GM18511 (cell line): ENCODE results near the gene FBLIM1.
"Not testable (repeated sequence)": the region's sequence is repeated elsewhere in the genome, so short reads cannot be mapped to it uniquely, and the experiment has no call there.

ENCODE experiments used
- ATAC-seq: cut with Tn5 transposase; IDR thresholded peaks from one replicate; pipeline ENCODE4 v1.9.1; 2021; ENCODE audit warnings: mild to moderate bottlenecking, moderate library complexity; ENCODE audit not compliant: unreplicated experiment

FBLIM1 gene

DNA sequence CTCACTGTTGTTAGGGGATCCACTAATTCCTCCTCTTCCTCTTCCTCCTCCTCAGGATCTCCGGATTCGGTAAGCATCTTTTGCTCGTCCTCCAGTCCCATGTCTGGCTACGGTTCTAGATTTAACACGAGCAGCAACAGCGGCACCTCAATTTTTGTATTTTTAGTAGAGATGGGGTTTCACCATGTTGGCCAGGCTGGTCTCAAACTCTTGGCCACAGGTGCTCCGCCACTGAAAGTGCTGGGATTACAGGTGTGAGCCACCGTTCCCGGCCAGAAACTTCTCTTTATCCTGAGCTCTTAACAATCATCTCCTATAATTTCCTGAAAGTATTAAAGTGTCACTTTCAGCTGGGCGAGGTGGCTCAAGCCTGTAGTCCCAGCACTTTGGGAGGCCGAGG, 49.0 kb downstream of the FBLIM1 start, which contains the start of gene UQCRHL:
Gene UQCRHL (minus strand): TSS at position 101 of the 400 bp plus-strand sequence. CDS start 0 bp downstream, at position 101.
- ATAC-seq = not testable (repeated sequence)

DNA sequence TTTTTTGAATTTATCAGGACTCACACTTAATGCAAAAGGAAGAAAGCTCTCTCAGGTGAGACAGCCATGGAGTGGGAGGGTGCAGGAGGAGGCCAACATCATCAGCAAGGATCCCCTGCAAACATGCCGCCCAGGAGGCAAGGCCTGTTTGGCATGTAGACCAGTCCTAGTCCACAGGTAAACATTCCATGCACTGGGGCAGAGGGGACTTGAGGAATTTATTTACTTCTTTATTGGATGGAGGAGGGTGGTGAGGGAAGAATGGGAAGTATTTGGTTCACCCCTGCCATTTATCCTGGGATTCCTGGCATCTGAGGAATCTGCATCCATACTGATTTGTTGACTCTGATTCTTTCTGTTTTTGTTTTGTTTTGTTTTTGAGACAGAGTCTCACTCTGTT, 50.4 kb downstream of the FBLIM1 start:
- no peak for ATAC-seq

DNA sequence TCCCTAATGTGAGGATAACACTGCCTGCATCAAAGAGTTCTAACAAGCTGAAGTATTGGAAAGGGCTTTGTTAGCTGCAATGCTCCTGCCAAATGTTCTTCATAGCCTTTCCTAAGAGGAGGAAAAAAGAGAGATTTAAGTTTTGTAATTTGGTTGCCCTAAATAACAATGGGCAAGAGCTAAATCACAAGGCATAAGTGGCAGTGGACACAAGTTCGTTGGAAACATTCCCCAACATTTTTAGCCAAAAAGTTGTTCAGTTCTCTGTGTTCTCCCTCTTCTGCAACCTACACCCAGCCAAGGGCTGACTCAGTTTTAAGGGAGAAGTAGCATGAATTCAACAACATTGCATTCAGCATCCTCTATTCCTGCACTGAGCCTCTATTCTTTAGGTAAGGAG, 51.5 kb downstream of the FBLIM1 start:
- ATAC-seq = no peak

DNA sequence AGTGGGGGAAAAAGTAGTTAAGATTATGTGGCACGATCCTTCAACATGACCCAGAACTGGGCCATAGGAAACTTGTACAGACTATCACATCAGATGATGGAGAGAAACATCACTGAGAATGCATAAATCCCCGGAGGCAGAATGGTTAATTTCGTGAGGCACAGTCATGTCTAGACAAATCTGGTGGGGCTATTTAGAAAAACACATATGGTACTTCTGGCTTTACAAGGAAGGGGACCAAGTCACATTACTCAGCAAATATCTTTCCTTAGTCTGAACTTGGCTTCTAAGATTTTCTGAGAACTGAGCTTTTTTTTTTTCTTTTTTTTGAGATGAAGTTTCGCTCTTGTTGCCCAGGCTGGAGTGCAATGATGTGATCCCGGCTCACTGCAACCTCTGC, 58.1 kb downstream of the FBLIM1 start:
- no peak for ATAC-seq

DNA sequence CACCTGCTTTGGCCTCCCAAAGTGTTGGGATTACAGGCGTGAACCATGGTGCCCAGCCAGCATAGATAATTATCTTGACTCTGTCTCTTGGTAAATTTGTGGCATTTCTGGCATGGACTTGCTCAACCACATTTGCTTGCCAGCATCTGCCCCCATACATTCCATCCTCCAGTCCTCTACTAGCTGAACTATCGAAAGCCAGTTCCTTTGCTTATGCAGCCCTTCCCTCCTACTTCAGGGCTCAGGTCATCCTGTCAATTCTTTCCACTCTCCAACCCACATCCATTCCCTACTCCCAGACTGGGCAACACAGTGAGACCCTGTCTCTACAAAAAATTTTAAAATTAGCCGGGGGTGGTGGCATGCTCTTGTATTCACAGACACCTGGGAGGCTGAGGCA, 61.9 kb downstream of the FBLIM1 start:
- no peak for ATAC-seq

DNA sequence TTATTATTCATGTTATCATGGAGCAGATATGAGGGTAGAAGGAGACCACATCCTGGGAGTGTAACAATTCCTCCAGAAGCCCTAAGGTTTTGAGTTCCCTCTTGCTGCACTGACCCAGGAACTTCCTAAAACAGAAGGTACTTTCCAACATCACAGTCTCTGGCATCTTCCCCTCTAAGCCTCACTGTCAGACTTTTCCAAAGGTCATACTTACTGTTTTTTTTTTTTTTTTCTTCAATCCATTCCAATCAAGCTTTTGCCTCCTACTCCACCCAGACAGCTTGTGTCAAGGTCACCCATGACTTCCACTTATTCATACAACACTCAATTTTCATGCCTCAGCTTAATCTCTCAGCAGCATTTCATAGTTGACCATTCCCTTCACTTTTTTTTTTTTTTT, 67.2 kb downstream of the FBLIM1 start:
- no peak for ATAC-seq

DNA sequence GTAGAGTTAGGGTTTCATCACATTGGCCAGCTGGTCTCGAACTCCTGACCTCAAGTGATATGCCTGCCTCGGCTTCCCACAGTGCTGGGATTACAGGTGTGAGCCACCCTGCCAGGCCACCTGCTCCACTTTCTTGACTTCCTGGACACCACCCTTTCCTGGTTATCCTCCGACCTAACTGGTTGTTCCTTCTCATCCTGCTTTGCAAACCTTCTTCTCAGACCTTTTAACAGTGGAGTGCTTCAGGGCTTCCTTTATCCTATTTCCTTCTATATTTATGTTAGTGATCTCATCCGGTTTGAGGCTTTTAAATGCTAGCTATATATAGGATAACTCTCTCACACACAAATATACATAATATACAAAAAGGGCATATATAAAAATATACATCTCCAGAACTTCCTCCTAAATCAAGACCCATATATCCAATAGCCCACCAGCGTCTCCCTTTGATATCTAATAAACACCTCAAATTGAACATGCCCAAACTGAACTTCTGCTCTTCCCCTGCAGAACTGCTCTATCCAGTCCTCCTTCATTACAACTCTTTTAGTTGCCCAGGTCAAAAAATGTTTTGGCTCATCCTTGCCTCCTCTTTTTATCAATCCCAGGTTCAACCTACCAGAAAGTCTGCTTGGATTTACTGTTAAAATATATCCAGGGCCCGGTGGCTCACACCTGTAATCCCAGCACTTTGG, 68.4 kb downstream of the FBLIM1 start:
- no peak for ATAC-seq

DNA sequence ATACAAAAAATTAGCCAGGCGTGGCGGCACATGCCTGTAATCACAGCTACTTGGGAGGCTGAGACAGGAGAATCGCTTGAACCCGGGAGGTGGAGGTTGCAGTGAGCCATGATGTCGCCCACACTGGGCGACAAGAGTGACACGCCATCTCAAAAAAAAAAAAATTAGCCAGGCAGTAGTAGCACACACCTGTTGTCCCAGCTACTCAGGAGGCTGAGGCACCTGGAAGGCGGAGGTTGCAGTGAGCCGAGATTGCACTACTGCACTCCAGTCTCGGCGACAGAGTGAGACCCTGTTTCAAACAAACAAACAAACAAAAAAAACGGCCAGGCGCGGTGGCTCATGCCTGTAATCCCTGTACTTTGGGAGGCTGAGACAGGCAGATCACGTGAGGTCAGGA, 69.0 kb downstream of the FBLIM1 start:
- not testable (repeated sequence) for ATAC-seq

DNA sequence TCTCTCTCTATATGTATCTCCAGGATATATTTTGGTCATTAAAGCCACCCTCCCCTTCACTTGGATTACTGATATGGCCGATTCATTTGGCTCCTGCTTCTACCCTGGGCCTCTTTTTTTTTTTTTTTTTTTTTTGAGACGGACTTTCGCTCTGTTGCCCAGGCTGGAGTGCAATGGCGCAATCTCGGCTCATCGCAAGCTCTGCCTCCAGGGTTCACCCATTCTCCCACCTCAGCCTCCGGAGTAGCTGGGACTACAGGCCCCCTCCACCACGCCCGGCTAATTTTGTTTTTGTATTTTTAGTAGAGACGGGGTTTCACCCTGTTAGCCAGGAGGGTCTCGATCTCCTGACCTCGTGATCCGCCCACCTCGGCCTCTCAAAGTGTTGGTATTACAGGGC, 70.3 kb downstream of the FBLIM1 start:
- ATAC-seq = not testable (repeated sequence)

DNA sequence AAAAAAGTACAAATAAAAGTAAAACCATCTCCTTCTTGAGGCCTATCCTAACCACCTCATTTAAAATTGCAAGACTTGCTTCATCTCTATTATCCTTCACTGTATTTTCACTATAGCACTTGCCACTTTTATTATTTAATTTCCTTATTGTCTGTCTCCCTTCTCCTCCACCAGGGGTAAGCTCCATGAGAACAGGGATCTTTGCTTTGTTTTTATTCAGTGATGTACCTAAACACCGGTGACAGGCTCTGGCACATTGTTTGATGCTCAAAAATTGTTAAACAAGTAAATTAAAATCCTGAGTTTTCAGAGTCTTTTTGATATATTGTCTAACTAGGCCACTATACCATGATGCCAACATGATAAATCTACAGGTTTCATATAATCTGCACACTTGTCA, 71.7 kb downstream of the FBLIM1 start:
- no peak for ATAC-seq

DNA sequence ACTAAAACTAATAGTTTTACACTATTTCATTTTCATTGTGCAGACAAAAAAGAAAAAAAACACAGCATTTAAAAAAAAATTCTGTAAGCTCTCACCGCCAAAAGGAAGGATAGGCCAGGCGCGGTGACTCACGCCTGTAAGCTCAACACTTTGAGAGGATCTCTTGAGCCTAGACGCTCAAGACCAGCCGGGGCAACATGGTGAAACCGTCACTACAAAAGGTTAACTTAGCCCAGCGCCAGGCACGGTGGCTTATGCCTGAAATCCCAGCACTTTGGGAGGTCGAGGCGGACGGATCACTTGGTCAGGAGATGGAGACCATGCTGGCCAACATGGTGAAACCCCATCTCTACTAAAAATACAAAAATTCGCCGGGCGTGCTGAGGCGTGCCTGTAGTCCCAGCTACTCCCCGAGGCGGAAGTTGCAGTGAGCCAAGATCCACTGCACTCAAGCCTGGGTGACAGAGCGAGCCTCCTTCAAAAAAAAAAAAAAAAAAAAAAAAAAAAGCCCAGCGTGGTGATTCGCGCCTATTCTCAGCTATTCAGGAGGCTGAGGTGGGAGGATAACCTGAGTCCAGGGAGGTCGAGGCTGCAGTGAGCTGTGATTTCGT, 74.6 kb downstream of the FBLIM1 start:
- ATAC-seq = no peak

DNA sequence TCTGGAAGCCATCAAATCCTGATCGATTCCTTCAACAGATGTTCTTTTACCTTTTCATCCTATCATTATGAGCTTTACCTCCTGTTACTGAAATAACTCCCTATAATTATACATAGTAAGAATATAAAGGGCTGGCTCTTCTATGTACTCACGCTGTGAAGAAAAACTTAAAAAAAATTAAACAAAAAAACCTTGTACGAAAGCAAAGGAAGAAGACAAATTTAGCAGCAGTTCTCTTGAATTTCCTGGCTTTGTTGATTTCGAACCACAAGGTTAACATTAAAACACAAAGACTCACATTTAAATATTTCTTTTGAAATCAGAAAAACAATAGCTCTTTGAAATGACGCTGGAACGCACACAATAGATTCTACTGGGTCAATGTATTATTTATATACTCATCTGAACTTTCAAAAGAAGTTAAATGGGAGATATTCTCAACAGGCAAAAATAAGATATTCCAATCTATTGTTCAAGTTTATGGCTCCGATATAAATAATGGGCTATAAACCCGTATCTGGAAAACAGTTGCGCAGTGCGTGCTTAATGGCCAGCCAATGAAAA, 75.3 kb downstream of the FBLIM1 start:
- no peak for ATAC-seq

DNA sequence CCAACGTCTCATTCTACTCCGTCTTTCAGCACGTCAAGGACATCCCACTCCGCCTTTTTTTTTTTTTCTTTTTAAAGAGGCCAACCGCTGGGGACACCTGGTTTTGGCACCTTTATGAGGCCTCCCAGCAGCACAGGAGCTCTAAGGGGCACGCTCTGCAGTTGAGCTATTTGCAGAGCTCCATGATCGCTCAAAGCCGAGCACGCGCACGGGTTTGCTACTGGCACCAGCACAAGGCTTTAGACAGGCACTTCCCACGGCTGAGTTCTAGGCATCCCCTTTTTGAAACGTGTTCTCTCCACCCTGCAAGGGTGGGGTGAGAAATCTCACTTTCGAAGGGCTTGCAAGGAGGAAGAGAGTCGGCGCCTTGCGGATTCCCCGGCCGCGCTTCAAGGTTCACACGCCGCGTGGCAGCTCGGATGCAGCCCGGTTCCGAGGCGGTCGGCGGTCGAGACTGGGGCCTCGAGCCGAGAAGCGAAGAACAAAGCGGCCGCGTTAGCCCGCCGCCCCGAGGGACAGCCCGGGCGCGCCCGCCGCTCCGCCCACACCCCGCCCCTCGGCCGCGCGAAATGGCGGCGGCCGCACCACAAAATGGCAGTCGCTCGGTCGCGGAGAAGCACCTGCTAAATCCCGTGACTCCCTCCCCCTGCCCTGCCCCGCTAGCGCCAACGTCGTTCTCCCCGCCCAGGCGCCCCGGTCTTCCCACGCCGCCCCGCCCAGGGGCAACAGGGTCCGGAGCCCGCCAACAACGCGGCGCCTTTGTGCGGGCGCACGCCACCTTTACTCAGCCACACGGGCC, 76.0 kb downstream of the FBLIM1 start:
- ATAC-seq = peak; percentile 43

DNA sequence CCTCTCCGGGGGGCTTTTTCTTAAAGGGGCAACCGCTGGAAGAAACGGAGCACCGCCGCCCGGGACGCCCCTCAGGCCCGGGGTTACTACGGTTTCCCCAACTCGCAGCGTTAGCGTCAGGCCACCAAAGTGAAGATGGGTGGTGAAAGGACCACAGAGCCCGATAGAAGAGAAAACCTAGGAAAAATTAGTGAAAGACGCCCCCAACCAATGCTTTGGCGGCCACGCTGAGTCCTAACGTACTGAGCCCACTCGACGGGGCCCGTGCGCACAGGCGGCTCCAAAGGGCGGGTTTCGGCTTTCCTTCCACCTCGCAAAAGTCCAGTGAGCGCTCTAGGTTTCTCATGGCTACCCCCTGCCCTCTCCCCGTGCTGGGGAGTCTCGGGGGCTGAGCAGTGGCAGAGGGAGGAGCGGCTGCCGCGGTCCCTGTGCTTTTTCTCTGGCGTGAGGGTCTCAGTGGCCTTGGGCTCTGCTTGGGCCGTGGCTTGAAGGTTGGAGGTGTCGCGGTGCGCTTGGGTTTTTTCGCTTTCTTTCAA, 76.7 kb downstream of the FBLIM1 start:
- peak; percentile 7 for ATAC-seq

DNA sequence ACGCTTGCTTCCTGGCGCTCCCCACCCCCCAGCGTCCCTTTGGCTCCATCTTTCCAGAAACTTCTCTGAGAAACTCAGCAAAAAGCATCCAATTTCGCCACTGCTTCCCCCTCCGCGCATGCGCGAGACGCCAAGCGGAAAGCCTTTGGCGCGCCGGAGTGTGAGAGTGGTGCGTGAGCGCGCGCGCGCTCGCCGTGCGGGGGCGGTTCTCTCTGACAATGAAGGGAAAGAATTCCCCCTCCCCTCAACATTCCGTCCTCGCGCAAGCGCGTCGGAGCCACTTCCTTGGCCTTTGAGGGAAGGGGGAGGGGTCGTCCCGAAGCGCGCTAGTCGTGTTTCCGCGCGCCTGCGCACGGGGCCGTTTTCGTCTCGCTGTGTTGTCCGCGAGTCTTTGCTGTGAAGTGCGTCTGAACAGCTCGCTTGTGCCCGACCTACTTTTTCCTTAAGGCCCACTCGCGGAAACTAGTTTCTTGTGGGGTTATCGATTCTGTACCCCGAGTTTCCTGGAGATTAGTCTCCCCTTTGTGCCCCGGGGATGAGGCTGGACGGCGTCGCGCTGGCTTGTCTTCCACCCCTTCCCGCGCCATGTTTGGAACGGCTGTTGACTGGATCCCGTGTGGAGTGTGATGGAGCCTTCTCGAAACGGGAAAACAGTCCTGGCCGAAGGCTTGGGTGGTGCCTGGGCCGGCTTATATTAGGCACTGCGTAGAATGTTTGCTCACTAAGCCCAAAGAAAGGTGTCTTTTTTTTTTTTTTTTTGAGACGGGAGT, 77.3 kb downstream of the FBLIM1 start:
- peak; percentile 41 for ATAC-seq
